Activated CD4-positive, alpha-beta T cell treated with anti-CD3 and anti-CD28 coated beads, Interleukin-2, amount 50 U/mL, for 48 hours (primary cell): ENCODE data around the gene ETV1.

Experiments
- DNase-seq, 2 experiments: peaks; one replicate each; pipeline ENCODE4 v3.0.0-alpha.2; 2020

ETV1 gene

DNA sequence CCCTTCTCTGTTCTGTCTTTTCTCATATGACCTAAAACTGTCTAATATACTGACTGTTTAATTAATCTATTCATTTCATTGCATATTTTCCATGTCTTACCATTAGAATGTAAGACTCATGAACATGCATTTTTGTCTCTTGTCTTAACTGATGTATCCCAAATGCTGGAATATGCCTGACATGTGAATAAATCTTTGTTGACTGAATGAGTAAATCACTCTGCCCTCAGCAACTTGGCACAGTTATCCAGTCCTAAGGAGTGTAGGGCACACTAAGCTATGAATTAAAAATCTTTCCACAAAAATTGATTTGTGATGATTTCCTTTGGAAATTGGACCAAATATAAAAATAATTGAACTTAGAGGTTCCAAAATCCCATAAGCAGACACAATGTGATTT lies 111.3 kb downstream of the ETV1 start:
- DNase-seq, result no peak

DNA sequence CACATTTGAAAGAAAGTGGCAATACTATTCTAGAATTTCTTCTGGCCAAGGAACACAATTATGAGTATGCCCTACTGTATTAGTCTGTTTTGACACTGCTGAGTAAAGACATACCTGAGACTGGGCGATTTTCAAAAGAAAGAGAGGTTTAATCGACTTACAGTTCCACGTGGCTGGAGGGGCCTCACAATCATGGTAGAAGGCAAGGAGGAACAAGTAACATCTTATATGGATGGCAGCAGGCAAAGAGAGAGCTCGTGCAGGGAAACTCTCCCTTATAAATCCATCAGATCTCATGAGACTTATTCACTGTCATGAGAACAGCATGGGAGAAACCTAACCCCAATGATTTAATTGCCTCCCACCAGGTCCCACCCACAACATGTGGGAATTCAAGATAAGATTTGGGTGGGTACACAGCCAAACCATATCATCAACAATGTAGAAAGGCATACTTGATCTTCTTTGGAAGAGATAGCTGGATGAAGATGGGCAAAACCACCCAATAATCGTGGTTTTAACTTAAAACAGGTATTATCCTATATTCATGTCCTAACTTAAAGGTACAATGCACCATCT lies 113.9 kb downstream of the ETV1 start:
- no peak for DNase-seq

DNA sequence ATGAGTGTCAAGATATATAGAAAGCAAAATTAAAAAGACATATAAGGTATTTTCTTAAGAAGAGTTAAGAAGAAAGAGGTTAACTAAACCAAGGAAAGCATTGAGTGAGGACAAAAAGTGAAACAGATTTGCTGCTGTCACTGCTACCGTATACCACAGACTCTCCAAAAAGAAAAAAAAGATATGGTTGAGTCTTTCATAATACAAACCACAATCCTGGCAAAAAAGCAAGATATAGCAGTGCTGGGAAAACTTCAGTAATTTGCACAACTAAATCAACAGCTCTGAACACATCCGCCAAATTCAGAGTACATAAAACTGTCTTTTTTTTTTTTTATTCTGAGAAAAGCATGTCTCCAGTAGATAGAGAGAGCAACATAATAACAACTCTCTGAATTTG lies 114.7 kb downstream of the ETV1 start:
- DNase-seq, result no peak

DNA sequence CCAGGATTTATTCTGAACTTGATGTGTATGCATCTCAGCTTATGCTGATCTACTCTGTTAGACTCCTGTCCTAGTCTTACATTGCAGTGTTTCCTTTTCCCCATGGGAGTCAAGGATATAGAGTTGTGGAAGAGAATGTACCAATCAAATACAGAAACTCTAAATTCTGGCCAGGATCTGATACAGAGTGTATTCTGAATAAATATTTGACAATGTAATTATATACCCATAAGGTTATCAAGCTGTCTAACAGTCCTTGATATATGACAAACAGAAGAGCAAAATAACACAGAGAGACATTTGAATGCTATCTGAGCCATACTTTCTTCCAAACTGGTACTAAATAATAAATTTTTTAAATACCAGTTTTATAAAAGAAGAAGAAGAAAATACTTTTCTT lies 116.8 kb downstream of the ETV1 start:
- no peak for DNase-seq

DNA sequence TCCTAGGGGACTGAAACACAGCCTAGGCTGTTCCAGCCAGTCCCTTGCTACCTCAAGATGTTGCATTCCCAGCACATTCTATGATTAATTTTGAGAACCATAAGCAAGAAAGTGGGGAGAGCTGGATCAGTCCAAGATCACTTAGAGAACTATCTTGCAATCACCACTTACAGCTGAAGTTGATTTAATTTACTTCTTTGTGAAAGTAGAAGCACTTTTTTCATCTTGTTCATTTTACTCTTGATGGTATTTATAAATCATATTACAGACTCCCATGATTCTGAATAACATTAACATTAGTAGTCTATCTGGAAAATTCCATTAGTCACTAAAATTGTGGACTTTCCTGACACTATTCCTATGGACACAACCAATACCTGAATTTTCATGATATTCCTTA lies 118.5 kb downstream of the ETV1 start:
- DNase-seq, result no peak

DNA sequence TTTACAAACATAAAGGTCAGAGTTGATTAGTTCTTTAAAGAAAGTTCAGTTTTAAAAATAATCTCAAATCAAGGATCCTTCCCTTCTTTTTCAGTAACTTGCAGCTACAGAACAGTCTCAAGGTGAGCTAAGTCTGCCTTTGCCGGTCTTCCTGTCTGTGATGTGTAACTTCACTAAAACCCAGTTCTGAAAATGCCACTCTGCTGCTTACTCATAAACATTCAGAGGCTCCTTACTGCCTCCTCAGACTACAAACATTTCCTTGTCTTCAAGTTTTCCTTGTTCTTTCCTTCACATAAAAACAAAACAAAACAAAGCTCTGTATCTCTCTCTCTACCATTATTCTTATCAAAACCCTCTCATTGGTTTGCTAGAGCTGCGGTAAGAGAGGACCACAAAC lies 128.7 kb downstream of the ETV1 start:
- no peak for DNase-seq

DNA sequence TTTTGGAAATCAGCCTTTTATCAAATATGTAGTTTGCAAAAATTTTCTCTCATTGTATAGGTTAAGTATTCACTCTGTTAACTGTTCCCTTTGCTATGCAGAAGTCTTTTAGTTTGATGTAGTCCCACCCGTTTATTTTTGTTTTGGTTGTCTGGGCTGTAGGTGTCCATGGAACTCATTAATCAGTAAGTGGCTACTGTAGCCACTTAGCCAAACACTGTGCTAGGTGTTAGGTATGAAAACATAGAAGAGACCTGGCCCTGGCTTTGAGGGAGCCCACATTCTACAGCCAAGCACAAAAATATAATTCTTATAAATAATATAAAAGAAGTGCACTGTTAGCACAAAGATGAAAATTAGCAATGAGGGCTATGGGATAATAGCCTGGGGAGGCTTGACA lies 133.5 kb downstream of the ETV1 start:
- no peak for DNase-seq

DNA sequence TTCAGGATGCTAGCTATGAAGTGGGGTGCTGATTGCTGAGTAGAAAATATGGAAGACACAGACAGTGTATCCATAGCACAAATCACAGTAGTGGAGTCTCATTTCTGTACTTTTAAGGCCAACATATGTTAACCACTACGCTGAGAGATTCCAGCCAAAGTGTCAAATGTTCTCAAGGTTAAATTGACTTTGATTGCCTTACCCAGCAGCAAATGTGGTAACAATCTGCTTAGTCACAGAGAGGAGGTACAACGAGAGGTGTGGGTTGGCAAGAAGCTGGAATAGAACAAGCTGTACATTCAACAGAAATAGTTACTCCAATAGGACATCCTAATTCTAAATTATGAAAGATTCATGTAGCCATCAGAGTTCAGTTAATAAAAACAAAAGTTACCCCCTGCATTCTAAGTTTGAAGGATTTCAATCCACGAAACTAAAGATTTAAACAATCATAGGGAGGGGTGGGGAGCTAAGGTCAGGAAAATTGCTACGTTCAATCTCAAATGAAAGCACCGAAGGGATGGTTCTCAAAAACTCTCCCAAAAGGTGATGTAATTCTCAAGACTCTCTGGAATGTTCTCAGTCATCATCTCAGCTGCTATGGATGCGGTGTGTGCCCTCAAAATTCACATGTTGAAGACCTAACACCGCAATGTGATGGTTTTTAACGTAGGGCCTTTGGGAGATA lies 137.0 kb downstream of the ETV1 start:
- no peak for DNase-seq

DNA sequence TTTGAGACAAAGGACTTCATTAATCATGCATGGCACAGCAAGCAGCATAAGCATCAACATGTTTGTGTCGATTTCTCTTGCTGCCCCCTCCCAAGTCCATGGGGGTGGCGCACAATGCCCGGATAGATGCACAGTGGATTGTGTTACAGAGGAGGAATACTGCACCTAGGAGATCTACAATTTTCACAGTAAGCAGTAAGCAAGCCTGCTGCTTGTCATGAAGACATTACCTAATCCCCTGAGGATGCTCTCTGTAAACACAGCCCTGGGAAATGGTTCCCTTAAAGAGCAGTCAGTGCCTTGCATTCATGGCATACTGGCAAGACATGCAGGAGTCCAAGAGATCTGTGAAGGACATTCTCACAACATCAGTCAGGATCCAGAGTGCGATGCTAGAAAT lies 137.7 kb downstream of the ETV1 start:
- DNase-seq, result no peak

DNA sequence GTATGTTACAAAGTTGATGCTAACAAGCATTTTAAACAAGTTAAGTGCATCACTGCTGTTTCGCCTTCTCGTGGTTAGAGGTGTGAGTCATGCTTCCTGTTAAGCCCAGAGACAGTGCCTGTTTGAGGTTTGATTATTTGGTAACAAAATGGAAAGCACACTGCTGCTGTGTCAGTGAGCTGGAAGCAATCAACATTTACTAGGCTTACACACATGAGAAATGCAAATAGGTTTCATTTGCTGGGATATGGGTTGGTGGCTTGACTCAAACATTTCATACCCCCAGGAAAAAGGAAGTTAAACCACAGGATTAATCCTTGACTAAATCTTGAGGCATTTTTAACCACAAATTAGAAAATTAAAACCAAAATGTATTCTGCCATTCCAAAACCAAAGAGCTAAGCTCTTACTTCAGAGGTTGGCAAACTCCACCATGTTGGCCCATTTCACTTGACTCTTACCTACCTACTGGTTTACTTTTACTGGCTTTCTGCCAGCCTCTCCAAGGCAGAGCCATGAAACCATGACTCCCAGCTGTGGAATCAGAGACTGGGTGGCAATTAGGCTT lies 139.2 kb downstream of the ETV1 start:
- peak; percentile 21 to 31 for DNase-seq

DNA sequence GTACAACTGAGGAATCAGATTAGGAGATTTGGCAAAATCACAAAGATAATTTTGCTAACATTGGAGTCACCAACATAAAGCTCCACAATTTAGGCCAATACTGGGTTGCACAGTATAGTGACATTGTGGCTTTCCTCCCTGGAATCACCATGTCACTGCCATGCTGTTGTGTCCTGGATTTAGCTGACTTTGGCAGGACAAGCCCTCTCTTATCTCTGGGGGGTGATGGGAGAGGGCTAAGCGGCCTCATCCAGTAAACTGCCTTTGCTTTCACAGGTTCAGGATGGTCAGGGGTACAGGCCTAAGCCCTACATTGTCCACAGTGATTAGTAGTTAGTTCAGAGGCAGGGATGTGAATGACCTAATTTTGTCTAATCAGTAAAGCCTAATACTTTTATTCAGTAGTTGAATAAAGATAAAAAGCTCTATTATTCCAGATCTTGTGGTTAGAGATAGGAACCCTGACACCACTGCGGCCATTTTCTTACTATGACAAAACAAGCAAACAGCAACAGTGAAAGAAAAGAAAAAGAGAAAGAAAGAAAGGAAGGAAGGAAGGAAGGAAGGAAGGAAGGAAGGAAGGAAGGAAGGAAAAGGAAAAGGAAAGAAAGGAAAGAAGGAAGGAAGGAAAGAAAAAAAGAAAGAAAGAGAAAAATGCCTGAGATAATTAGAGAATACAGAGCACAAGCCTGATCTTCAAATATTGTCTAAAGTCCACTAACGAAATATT lies 140.1 kb downstream of the ETV1 start:
- no peak for DNase-seq

DNA sequence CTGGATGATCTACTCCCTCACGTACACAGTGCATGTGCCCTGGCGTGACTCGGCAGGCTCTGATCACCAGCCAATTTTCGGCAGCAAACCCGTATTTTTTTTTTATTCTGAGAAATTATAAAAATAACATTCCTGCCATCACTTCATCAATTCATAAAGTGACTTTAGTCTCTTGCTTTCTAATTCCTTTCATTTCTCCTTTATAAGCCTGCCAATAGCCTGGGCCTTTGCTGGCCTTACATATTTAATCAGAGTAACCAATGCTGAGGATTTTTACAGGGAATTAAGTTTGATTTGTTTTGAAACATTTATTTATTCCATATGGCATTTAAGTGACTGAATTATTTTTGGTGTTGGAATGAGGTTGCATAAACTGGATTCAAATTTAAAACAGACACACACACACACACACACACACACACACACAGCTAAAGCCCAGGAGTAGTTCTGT lies 140.8 kb downstream of the ETV1 start:
- DNase-seq, result no peak

DNA sequence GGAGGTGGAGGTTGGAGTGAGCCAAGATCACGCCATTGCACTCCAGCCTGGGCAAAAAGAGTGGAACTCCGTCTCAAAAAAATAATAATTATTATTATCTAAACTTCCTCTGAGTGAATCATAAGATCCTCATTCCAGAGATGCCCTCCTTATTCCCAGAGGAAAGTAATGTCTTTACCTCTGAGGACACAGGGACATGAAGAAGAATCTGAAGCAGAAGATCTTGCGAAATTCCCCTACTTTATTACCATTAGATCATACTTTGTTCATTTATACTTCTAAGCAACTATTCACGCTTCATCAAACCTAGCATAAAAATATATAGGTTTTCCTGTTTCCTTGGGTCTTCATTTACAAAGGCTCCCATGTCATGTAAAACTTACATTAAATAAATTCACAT lies 143.1 kb downstream of the ETV1 start:
- no peak for DNase-seq

DNA sequence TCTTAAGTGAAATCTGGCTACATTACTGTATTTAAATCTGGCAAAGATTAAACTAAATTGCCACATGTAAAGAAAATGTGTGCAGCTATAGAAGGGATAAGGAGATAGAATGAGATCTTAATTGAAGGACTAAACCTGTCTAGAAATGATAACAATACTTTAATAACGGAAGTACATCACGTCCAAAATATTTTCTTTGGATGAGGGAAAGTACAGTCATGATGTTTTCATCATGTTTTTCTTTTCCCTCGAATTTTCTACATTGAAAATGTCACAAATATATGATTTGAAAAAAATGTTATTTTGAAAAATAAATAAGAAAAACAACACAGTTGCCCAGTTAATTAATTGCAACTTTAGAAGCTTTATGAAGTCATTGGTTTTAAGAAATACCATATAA lies 143.9 kb downstream of the ETV1 start:
- no peak for DNase-seq

DNA sequence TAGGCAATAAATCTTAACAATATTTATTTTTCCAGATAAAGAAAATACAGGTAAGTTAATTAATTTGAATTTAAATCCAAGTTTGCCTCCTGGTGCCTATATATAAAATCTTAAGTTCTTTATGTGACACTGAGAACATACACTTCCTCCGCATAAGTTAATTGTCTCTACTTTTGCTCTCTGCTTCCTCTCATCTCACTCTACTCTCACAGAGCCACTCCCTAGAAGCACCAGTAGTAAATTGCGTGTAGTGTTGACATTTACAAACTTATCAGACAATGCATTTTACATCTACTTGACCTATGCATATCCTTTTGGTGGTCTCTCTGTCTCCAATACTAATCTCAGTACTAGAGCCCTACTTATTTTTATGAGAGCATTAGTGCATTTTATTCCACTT lies 144.5 kb downstream of the ETV1 start:
- DNase-seq, result no peak

DNA sequence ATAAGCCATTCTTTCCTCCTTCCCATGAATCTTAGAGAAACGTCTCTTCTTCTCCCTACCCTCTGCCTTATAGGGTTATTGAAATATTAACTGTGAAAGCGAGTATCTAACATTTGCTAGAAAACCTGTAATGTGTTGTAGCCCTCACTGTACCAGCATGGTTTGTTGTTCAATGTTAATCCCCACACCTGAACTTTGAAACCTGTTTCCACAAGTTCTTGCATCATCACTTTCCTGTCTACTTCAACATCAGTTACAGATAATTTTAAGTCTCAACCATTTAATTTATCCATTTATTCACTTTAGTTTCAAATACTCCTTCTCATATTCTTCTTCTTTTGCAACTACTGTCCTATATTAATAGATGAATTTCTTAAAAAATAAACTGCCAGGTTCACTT lies 148.2 kb downstream of the ETV1 start:
- DNase-seq, result no peak
